GM10847 (cell line): ENCODE data around the gene AGAP3.

Experiments
- POLR2A ChIP-seq: IDR thresholded peaks from 2 replicates; pipeline ENCODE4 v1.6.1; 2011; ENCODE audit not compliant: insufficient read length; ENCODE audit errors: extremely low read depth

The AGAP3 gene

GRCh38 chr7:151088019-151088855 lies 2.0 kb downstream of the AGAP3 start:
- no peak for TF ChIP-seq POLR2A

GRCh38 chr7:151088856-151089699 lies 2.8 kb downstream of the AGAP3 start:
- TF ChIP-seq POLR2A, result no peak

- TF ChIP-seq POLR2A, result no peak
Observed at GRCh38 chr7:151089893-151090730, 3.8 kb downstream of the AGAP3 start.

- no peak for TF ChIP-seq POLR2A
Observed at GRCh38 chr7:151091003-151091402, 4.7 kb downstream of the AGAP3 start.

GRCh38 chr7:151091431-151091830 lies 5.2 kb downstream of the AGAP3 start:
- TF ChIP-seq POLR2A, result no peak

GRCh38 chr7:151091988-151092387 lies 5.7 kb downstream of the AGAP3 start:
- no peak for TF ChIP-seq POLR2A

- TF ChIP-seq POLR2A, result no peak
Observed at GRCh38 chr7:151093748-151094147, 7.5 kb downstream of the AGAP3 start.

GRCh38 chr7:151094675-151095074 lies 8.4 kb downstream of the AGAP3 start:
- TF ChIP-seq POLR2A, result no peak

GRCh38 chr7:151095123-151095797 lies 9.0 kb downstream of the AGAP3 start:
- no peak for TF ChIP-seq POLR2A

- no peak for TF ChIP-seq POLR2A
Observed at GRCh38 chr7:151095828-151096475, 9.7 kb downstream of the AGAP3 start.

GRCh38 chr7:151099486-151100211 lies 13.4 kb downstream of the AGAP3 start:
- TF ChIP-seq POLR2A, result no peak

GRCh38 chr7:151100921-151101320 lies 14.6 kb downstream of the AGAP3 start:
- no peak for TF ChIP-seq POLR2A

- no peak for TF ChIP-seq POLR2A
Observed at GRCh38 chr7:151101621-151102396, 15.5 kb downstream of the AGAP3 start.
